Retina (tissue), 1 donor: ENCODE measurements around the gene PPP2R2D.
A peak's percentile ranks its signal among the peaks of the same experiment; 100 is the strongest.
"Not testable (repeated sequence)": the region's sequence is repeated elsewhere in the genome, so short reads cannot be mapped to it uniquely, and the experiment has no call there.

Experiments used
- DNase-seq: peaks from one replicate; pipeline ENCODE4 v3.0.0-alpha.2; 2016

PPP2R2D gene

GRCh38 chr10:131979336-131979735 lies 78.5 kb downstream of the PPP2R2D start:
- no peak for DNase-seq

GRCh38 chr10:131979821-131980270 lies 79.0 kb downstream of the PPP2R2D start:
- peak; percentile 61 for DNase-seq

- no peak for DNase-seq
Observed at GRCh38 chr10:131980321-131980720, 79.5 kb downstream of the PPP2R2D start.

GRCh38 chr10:131980761-131981428 lies 80.1 kb downstream of the PPP2R2D start:
- peak; percentile 69 for DNase-seq

GRCh38 chr10:131981429-131982184 lies 80.8 kb downstream of the PPP2R2D start, which contains the start of gene BNIP3:
Gene BNIP3 (minus strand): TSS chr10:131981923. CDS start chr10:131981806, 117 bp downstream.
- DNase-seq, result peak; percentile 94

- DNase-seq, result no peak
Observed at GRCh38 chr10:131982185-131982756, 81.5 kb downstream of the PPP2R2D start.

GRCh38 chr10:131982796-131983195 lies 82.0 kb downstream of the PPP2R2D start:
- DNase-seq, result no peak

GRCh38 chr10:131983780-131984179 lies 83.0 kb downstream of the PPP2R2D start:
- DNase-seq, result no peak

- not testable (repeated sequence) for DNase-seq
Observed at GRCh38 chr10:131986851-131987250, 86.0 kb downstream of the PPP2R2D start.

GRCh38 chr10:131987301-131987700 lies 86.5 kb downstream of the PPP2R2D start:
- not testable (repeated sequence) for DNase-seq

GRCh38 chr10:131987786-131988185 lies 87.0 kb downstream of the PPP2R2D start:
- DNase-seq, result not testable (repeated sequence)

- no peak for DNase-seq
Observed at GRCh38 chr10:131991726-131992125, 90.9 kb downstream of the PPP2R2D start.

- no peak for DNase-seq
Observed at GRCh38 chr10:131993275-131993674, 92.5 kb downstream of the PPP2R2D start.

- no peak for DNase-seq
Observed at GRCh38 chr10:131994435-131994834, 93.6 kb downstream of the PPP2R2D start.

GRCh38 chr10:131996466-131997365 lies 95.9 kb downstream of the PPP2R2D start:
- DNase-seq, result no peak

- DNase-seq, result peak; percentile 33
Observed at GRCh38 chr10:131997366-131998049, 96.7 kb downstream of the PPP2R2D start.

GRCh38 chr10:131998050-131998844 lies 97.4 kb downstream of the PPP2R2D start:
- no peak for DNase-seq

GRCh38 chr10:131998845-131999681 lies 98.3 kb downstream of the PPP2R2D start:
- no peak for DNase-seq

GRCh38 chr10:132001238-132001972 lies 100.6 kb downstream of the PPP2R2D start:
- DNase-seq, result no peak
